HepG2 (cell line): ENCODE data around the gene CFAP46. TPM values are rescaled to one million over a fixed set of nuclear protein-coding genes. Genes with fewer than 3 reads are reported as not detected.

Source experiments
- ATAC-seq: fragments of 200-7000 bp; cut with Tn5 transposase; 3 replicates; pipeline ENCODE4 v1.9.1; 2020; ENCODE audit warnings: mild to moderate bottlenecking, moderate library complexity
- BruUV-seq: library from RNA; stranded (reverse); fragments of 400-500 nt; replicated peaks from 2 replicates; lab custom pipeline; 2021; lab: Mats Ljungman, UMichigan
- CTCF ChIA-PET: fragments of 300-600 bp; formaldehyde crosslinking; extraction: SDS; loops from one replicate; lab custom pipeline; 2021; ENCODE audit warnings: low total read pairs, inconsistent platforms, low intra/inter-chr PET ratio; lab: Yijun Ruan, JAX
- POLR2A ChIA-PET: fragments of 350-600 bp; sonication (Branson Sonifier 250); formaldehyde crosslinking; loops from one replicate; lab custom pipeline; 2020; ENCODE audit warnings: antibody characterized with exemption, inconsistent platforms; lab: Yijun Ruan, JAX
- DNase-seq: peaks from one replicate; pipeline ENCODE4 v3.0.0-alpha.2; 2015; ENCODE audit warnings: low spot score
- FAIRE-seq: peaks from 3 replicates; lab custom pipeline; 2011; peaks lifted over from hg19 to GRCh38; lab: Jason Lieb, UNC
- H2AFZ ChIP-seq: one replicate; pipeline ENCODE4 v1.6.1; 2011; ENCODE audit warnings: low read length, inconsistent platforms
- H3K27ac ChIP-seq: fragments of 300-600 bp; 3 replicates; pipeline ENCODE4 v1.8.0; 2011; ENCODE audit warnings: mixed run types, mild to moderate bottlenecking, mixed read lengths, low read length, inconsistent platforms; ENCODE audit not compliant: insufficient read depth; ENCODE audit errors: extremely low read length
- H3K27me3 ChIP-seq, 2 experiments: fragments of 200-600 bp in 1 of 2; 2 replicates in 1 of 2; 3 replicates in 1 of 2; pipeline versions ENCODE4 v1.6.0 to v1.8.0; 2011; ENCODE audit warnings: low read length in 2 of 2, mild to moderate bottlenecking in 2 of 2, moderate library complexity in 2 of 2, inconsistent platforms in 1 of 2; ENCODE audit not compliant: insufficient read depth in 2 of 2, control insufficient read depth in 1 of 2
- H3K36me3 ChIP-seq, 2 experiments: fragments of 200-600 bp in 1 of 2; replicated peaks in 1 of 2; 2 replicates in 1 of 2; 3 replicates in 1 of 2; pipeline versions ENCODE4 v1.5.1 to v1.8.0; 2011; ENCODE audit warnings: low read length in 2 of 2, inconsistent platforms in 1 of 2; ENCODE audit not compliant: insufficient read depth in 2 of 2, control insufficient read depth in 1 of 2
- H3K4me1 ChIP-seq: 2 replicates; pipeline ENCODE4 v1.5.1; 2012; ENCODE audit warnings: low read length, inconsistent platforms; ENCODE audit not compliant: insufficient read depth
- H3K4me2 ChIP-seq: 2 replicates; pipeline ENCODE4 v1.6.0; 2011; ENCODE audit warnings: low read depth, low read length, inconsistent platforms
- H3K4me3 ChIP-seq, 3 experiments: fragments of 200-600 bp in 1 of 3; sonication (generic), shearing (Covaris generic) in 1 of 3; replicated peaks in 1 of 3; 2 replicates each; pipeline ENCODE4 v1.5.1; 2011 to 2016; ENCODE audit warnings: low read length in 3 of 3, inconsistent platforms in 2 of 3, low read depth in 2 of 3, mild to moderate bottlenecking in 2 of 3, control low read depth in 1 of 3, mixed read lengths in 1 of 3; ENCODE audit not compliant: insufficient read depth in 1 of 3
- H3K79me2 ChIP-seq: one replicate; pipeline ENCODE4 v1.6.1; 2011; ENCODE audit warnings: low read length, inconsistent platforms; ENCODE audit not compliant: insufficient read depth
- H3K9ac ChIP-seq: 2 replicates; pipeline ENCODE4 v1.6.0; 2011; ENCODE audit warnings: mild to moderate bottlenecking, low read depth, low read length, inconsistent platforms; ENCODE audit not compliant: insufficient read depth
- H3K9me3 ChIP-seq: 2 replicates; pipeline ENCODE4 v1.5.1; 2012; ENCODE audit warnings: mild to moderate bottlenecking, low read length
- H4K20me1 ChIP-seq: 2 replicates; pipeline ENCODE4 v1.6.0; 2011; ENCODE audit warnings: inconsistent platforms, mild to moderate bottlenecking, low read length, moderate library complexity; ENCODE audit not compliant: insufficient read depth
- DRAP1 ChIP-seq: IDR thresholded peaks from 2 replicates; pipeline ENCODE4 v1.6.1; 2016; ENCODE audit warnings: missing genetic modification reagents, missing compliant biosample characterization
- FOSL1 ChIP-seq: sonication (generic); formaldehyde crosslinking; IDR thresholded peaks from 2 replicates; pipeline ENCODE4 v1.9.0; 2021; ENCODE audit warnings: missing genetic modification reagents, borderline replicate concordance
- FOXA1 ChIP-seq, 2 experiments: fragments of 450-650 bp in 1 of 2; sonication (generic) in 1 of 2; formaldehyde crosslinking in 1 of 2; IDR thresholded peaks; 2 replicates each; pipeline versions ENCODE4 v1.4.0 to v1.6.1; 2016 to 2020; ENCODE audit warnings: missing genetic modification reagents in 1 of 2
- KLF12 ChIP-seq: sonication (generic); formaldehyde crosslinking; IDR thresholded peaks from 2 replicates; pipeline ENCODE4 v1.4.0; 2020; ENCODE audit warnings: missing genetic modification reagents, borderline replicate concordance
- MYNN ChIP-seq: sonication (generic); formaldehyde crosslinking; IDR thresholded peaks from 2 replicates; pipeline ENCODE4 v1.4.0; 2020; ENCODE audit warnings: mild to moderate bottlenecking, low read depth, missing genetic modification reagents
- PREB ChIP-seq: sonication (generic); formaldehyde crosslinking; IDR thresholded peaks from 2 replicates; pipeline ENCODE4 v1.4.0; 2020; ENCODE audit warnings: missing genetic modification reagents
- ZNF121 ChIP-seq: sonication (generic); formaldehyde crosslinking; IDR thresholded peaks from 2 replicates; pipeline ENCODE4 v1.5.0; 2020; ENCODE audit warnings: mild to moderate bottlenecking, missing genetic modification reagents
- ZNF256 ChIP-seq: sonication (generic); formaldehyde crosslinking; conservative IDR thresholded peaks from 2 replicates; pipeline ENCODE4 v1.4.0; 2020; ENCODE audit warnings: missing genetic modification reagents
- WGBS: methylation state at CpG from one replicate; pipeline ENCODE4 v1.1.6; 2017; ENCODE audit warnings: low lambda C conversion rate; 5-methylcytosine and 5-hydroxymethylcytosine counted together
- in situ Hi-C: cut with HindIII; loops from 2 replicates; pipeline ENCODE4 v1.10.0; 2017; ENCODE audit warnings: low pct_unique_long_range_greater_than_20kb; ENCODE audit not compliant: extremely low pct_ligation_motif_present
- intact Hi-C: fragments of 100-400 bp; cut with micrococcal nuclease; formaldehyde crosslinking; loops from one replicate; pipeline ENCODE4 v1.10.0; 2022; ENCODE audit not compliant: unreplicated experiment
- polyA plus RNA-seq, 8 experiments: library from polyadenylated mRNA; depleted of rRNA in 3 of 8; stranded (reverse) in 7 of 8; unstranded in 1 of 8; fragments of >200 nt; fragmentation: Illumina TruSeq in 4 of 8; extraction: Trizol in 4 of 8; gene quantifications; 2 replicates each; pipeline versions ENCODE4 v1.2.1 to v1.2.3, GENCODE V29; 2011 to 2016; ENCODE audit warnings: low read depth in 4 of 8, missing spikeins in 1 of 8, mixed read lengths in 1 of 8; ENCODE audit not compliant: insufficient read depth in 1 of 8
- total RNA-seq, 5 experiments: library from RNA; depleted of rRNA; stranded (reverse); fragments of >200 nt; fragmentation: Illumina TruSeq; extraction: Trizol; gene quantifications; 2 replicates each; pipeline ENCODE4 v1.2.3, GENCODE V29; 2016; ENCODE audit warnings: low read depth in 1 of 5
- TF ChIP-seq, protein P1 (sequence below), 2 experiments: sonication (generic) in 1 of 2; formaldehyde crosslinking in 1 of 2; IDR thresholded peaks; 2 replicates each; pipeline versions ENCODE4 v1.4.0 to v1.6.1; 2016 to 2020; ENCODE audit warnings: borderline replicate concordance in 1 of 2, low read depth in 1 of 2, mild to moderate bottlenecking in 1 of 2, missing genetic modification reagents in 1 of 2
- TF ChIP-seq, protein P2 (sequence below): IDR thresholded peaks from 2 replicates; pipeline ENCODE4 v1.6.1; 2012; ENCODE audit warnings: low read length, improper control_type of control experiment
- TF ChIP-seq, protein P3 (sequence below): sonication (generic); formaldehyde crosslinking; IDR thresholded peaks from 2 replicates; pipeline ENCODE4 v1.5.1; 2020; ENCODE audit warnings: mild to moderate bottlenecking, missing genetic modification reagents, borderline replicate concordance
- TF ChIP-seq, protein P4 (sequence below): IDR thresholded peaks from 2 replicates; pipeline ENCODE4 v1.6.1; 2016; ENCODE audit warnings: missing compliant biosample characterization, missing genetic modification reagents, borderline replicate concordance

CFAP46 gene
- total and polyA plus RNA-seq, 2 of the 13 experiments (the other 11 are each of a cell fraction or from before 2014, with no cell fraction given): 0.24 to 0.84 TPM

GRCh38 chr10:132847416-132847777 lies 95.0 kb downstream of the CFAP46 start:
- Histone ChIP-seq H3K9ac (no peak overlapping the region), H3K4me1 (no peaks in the 10 kb centered on the region), H4K20me1 (no peaks in the 10 kb centered on the region), H3K27me3 (peaks cover 9 to 52% of the 10 kb centered on the region in 2 experiments; a peak in 4 of 5 replicates), H3K4me2 (no peak overlapping the region), H3K27ac (no peak overlapping the region), H2AFZ (no peak overlapping the region), H3K36me3 (no peaks in the 10 kb centered on the region), H3K4me3 (no peak overlapping the region), H3K79me2 (no peaks in the 10 kb centered on the region), H3K9me3 (peaks cover 8% of the 10 kb centered on the region)
- no TSS peak for BruUV-seq
- FAIRE-seq: no peak
- DNase-seq: no peak
- 73% methylated on average over 3 of the region's 10 CpGs for WGBS
- no peak for ATAC-seq
- in situ Hi-C loops (no loop called here), intact Hi-C loops (no loop called here)
- CTCF ChIA-PET: no interaction called here
- POLR2A ChIA-PET: no interaction called here
- TF ChIP-seq DRAP1 (CRISPR knock-in tag) (no peak), ZNF256 (CRISPR knock-in tag) (no peak), FOXA1 (IDR thresholded peaks at IDR 0.05) (no peak), FOXA1 (CRISPR knock-in tag; IDR thresholded peaks at IDR 0.05) (no peak), ZNF121 (no peak), KLF12 (CRISPR knock-in tag) (no peak), FOSL1 (CRISPR knock-in tag) (no peak), MYNN (CRISPR knock-in tag) (no peak), PREB (no peak)
- TF ChIP-seq, protein P1, sequence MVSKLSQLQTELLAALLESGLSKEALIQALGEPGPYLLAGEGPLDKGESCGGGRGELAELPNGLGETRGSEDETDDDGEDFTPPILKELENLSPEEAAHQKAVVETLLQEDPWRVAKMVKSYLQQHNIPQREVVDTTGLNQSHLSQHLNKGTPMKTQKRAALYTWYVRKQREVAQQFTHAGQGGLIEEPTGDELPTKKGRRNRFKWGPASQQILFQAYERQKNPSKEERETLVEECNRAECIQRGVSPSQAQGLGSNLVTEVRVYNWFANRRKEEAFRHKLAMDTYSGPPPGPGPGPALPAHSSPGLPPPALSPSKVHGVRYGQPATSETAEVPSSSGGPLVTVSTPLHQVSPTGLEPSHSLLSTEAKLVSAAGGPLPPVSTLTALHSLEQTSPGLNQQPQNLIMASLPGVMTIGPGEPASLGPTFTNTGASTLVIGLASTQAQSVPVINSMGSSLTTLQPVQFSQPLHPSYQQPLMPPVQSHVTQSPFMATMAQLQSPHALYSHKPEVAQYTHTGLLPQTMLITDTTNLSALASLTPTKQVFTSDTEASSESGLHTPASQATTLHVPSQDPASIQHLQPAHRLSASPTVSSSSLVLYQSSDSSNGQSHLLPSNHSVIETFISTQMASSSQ (IDR thresholded peaks at IDR 0.05; ENCODE audit: low read depth): no peak
- TF ChIP-seq, protein P1 (CRISPR knock-in tag; IDR thresholded peaks at IDR 0.05; ENCODE audit: borderline replicate concordance): no peak
- TF ChIP-seq, protein P2, sequence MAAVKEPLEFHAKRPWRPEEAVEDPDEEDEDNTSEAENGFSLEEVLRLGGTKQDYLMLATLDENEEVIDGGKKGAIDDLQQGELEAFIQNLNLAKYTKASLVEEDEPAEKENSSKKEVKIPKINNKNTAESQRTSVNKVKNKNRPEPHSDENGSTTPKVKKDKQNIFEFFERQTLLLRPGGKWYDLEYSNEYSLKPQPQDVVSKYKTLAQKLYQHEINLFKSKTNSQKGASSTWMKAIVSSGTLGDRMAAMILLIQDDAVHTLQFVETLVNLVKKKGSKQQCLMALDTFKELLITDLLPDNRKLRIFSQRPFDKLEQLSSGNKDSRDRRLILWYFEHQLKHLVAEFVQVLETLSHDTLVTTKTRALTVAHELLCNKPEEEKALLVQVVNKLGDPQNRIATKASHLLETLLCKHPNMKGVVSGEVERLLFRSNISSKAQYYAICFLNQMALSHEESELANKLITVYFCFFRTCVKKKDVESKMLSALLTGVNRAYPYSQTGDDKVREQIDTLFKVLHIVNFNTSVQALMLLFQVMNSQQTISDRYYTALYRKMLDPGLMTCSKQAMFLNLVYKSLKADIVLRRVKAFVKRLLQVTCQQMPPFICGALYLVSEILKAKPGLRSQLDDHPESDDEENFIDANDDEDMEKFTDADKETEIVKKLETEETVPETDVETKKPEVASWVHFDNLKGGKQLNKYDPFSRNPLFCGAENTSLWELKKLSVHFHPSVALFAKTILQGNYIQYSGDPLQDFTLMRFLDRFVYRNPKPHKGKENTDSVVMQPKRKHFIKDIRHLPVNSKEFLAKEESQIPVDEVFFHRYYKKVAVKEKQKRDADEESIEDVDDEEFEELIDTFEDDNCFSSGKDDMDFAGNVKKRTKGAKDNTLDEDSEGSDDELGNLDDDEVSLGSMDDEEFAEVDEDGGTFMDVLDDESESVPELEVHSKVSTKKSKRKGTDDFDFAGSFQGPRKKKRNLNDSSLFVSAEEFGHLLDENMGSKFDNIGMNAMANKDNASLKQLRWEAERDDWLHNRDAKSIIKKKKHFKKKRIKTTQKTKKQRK: no peak
- TF ChIP-seq, protein P3, sequence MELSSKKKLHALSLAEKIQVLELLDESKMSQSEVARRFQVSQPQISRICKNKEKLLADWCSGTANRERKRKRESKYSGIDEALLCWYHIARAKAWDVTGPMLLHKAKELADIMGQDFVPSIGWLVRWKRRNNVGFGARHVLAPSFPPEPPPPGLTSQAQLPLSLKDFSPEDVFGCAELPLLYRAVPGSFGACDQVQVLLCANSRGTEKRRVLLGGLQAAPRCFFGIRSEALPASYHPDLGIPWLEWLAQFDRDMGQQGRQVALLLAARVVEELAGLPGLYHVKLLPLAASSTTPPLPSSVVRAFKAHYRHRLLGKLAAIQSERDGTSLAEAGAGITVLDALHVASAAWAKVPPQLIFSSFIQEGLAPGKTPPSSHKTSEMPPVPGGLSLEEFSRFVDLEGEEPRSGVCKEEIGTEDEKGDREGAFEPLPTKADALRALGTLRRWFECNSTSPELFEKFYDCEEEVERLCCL (CRISPR knock-in tag): no peak
- TF ChIP-seq, protein P4, sequence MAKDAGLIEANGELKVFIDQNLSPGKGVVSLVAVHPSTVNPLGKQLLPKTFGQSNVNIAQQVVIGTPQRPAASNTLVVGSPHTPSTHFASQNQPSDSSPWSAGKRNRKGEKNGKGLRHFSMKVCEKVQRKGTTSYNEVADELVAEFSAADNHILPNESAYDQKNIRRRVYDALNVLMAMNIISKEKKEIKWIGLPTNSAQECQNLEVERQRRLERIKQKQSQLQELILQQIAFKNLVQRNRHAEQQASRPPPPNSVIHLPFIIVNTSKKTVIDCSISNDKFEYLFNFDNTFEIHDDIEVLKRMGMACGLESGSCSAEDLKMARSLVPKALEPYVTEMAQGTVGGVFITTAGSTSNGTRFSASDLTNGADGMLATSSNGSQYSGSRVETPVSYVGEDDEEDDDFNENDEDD (CRISPR knock-in tag): no peak
